Mesendoderm (in vitro differentiated cells): ENCODE data around the gene FARSA.
A peak's percentile ranks its signal among the peaks of the same experiment; 100 is the strongest.
"Not testable (repeated sequence)": the region's sequence is repeated elsewhere in the genome, so short reads cannot be mapped to it uniquely, and the experiment has no call there.

Source experiments
- DNase-seq: peaks from one replicate; pipeline ENCODE4 v3.0.0; 2013
- H2AK5ac ChIP-seq: 2 replicates; pipeline ENCODE4 v1.6.1; 2013; ENCODE audit warnings: low read length, inconsistent platforms
- H2BK120ac ChIP-seq: 2 replicates; pipeline ENCODE4 v1.6.1; 2013; ENCODE audit warnings: low read depth, mild to moderate bottlenecking, low read length, moderate library complexity, mixed read lengths
- H2BK15ac ChIP-seq: replicated peaks from 2 replicates; pipeline ENCODE4 v1.6.1; 2013; ENCODE audit warnings: low read depth, mild to moderate bottlenecking, moderate library complexity
- H2BK5ac ChIP-seq: 2 replicates; pipeline ENCODE4 v1.6.1; 2013; ENCODE audit warnings: low read length, inconsistent platforms
- H3K18ac ChIP-seq: 2 replicates; pipeline ENCODE4 v1.6.1; 2013; ENCODE audit warnings: mild to moderate bottlenecking, low read length, mixed read lengths
- H3K23ac ChIP-seq: one replicate; pipeline ENCODE4 v1.6.1; 2013; ENCODE audit warnings: low read length
- H3K27ac ChIP-seq: 2 replicates; pipeline ENCODE4 v1.5.1; 2013; ENCODE audit warnings: low read depth, mild to moderate bottlenecking, inconsistent platforms, low read length, moderate library complexity
- H3K27me3 ChIP-seq: 2 replicates; pipeline ENCODE4 v1.6.1; 2013; ENCODE audit warnings: low read length, control low read depth, mild to moderate bottlenecking, inconsistent platforms; ENCODE audit not compliant: insufficient read depth, poor library complexity
- H3K36me3 ChIP-seq: 2 replicates; pipeline ENCODE4 v1.6.1; 2013; ENCODE audit warnings: low read length, inconsistent platforms; ENCODE audit not compliant: control insufficient read depth, insufficient read depth
- H3K4ac ChIP-seq: one replicate; pipeline ENCODE4 v1.6.1; 2013; ENCODE audit warnings: low read depth, mild to moderate bottlenecking, low read length, moderate library complexity
- H3K4me1 ChIP-seq: 2 replicates; pipeline ENCODE4 v1.6.1; 2013; ENCODE audit warnings: low read depth, low read length, inconsistent platforms; ENCODE audit not compliant: control insufficient read depth
- H3K4me2 ChIP-seq: 2 replicates; pipeline ENCODE4 v1.6.1; 2013; ENCODE audit warnings: low read length
- H3K4me3 ChIP-seq: 2 replicates; pipeline ENCODE4 v1.5.1; 2013; ENCODE audit warnings: mild to moderate bottlenecking, low read length
- H3K56ac ChIP-seq: one replicate; pipeline ENCODE4 v1.6.1; 2013; ENCODE audit warnings: low read length
- H3K79me1 ChIP-seq: 2 replicates; pipeline ENCODE4 v1.6.1; 2013; ENCODE audit warnings: low read length, inconsistent platforms
- H3K79me2 ChIP-seq: 2 replicates; pipeline ENCODE4 v1.6.1; 2013; ENCODE audit warnings: mild to moderate bottlenecking, low read length; ENCODE audit not compliant: control insufficient read depth, insufficient read depth
- H3K9ac ChIP-seq: 2 replicates; pipeline ENCODE4 v1.6.1; 2013; ENCODE audit warnings: low read length, inconsistent platforms
- H4K5ac ChIP-seq: one replicate; pipeline ENCODE4 v1.6.1; 2013; ENCODE audit warnings: low read length
- H4K8ac ChIP-seq: one replicate; pipeline ENCODE4 v1.6.1; 2013; ENCODE audit warnings: low read depth, mild to moderate bottlenecking, control low read depth, low read length, moderate library complexity
- WGBS: extraction: QIAGEN DNeasy Blood & Tissue Kit; methylation state at CpG from one replicate; pipeline ENCODE4 v1.1.7; 2013; ENCODE audit warnings: low lambda C conversion rate, missing lambda C conversion rate; ENCODE audit not compliant: insufficient coverage; ENCODE audit errors: extremely low coverage; 5-methylcytosine and 5-hydroxymethylcytosine counted together

The FARSA gene

GRCh38 chr19:12896460-12896859, 37.1 kb downstream of the FARSA start:
- Histone ChIP-seq H3K79me2 (no peaks in the 10 kb centered on the region), H3K27ac (no peak overlapping the region), H3K27me3 (no peaks in the 10 kb centered on the region), H3K4me3 (no peak overlapping the region), H3K4me2 (no peak overlapping the region), H4K8ac (no peak overlapping the region), H3K4me1 (peaks cover 2% of the 10 kb centered on the region), H2BK15ac (no peak overlapping the region), H3K79me1 (peaks cover 2% of the 10 kb centered on the region), H3K18ac (no peak overlapping the region), H3K36me3 (peaks cover 4% of the 10 kb centered on the region), H2BK5ac (no peak overlapping the region), H2AK5ac (no peak overlapping the region), H2BK120ac (no peak overlapping the region), H3K9ac (no peak overlapping the region), H3K56ac (no peak overlapping the region), H3K23ac (no peak overlapping the region), H3K4ac (no peak overlapping the region), H4K5ac (no peak overlapping the region)
- no peak for DNase-seq
- WGBS = no CpG with 5 or more reads among the region's 17 CpGs

DNA sequence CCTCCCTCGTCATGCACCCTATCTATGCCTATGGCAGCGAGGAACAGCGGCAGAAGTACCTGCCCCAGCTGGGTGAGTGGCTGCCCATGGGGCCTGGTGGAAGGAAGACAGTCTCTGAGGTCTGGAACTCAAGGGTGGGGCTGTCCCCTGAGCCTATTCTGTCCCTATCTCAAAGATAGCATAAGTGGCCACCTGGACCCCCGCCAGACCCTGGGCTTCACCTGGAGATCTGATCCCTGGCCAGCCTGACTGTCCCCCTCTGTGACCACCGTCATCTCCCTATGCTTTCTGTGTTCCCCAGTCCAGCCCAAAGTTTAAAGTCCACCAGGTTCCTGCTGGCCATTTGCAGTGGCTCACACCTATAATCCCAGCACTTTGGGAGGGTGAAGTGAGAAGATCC, 39.9 kb downstream of the FARSA start:
- Histone ChIP-seq H2BK15ac (no peak overlapping the region), H2BK5ac (no peak overlapping the region), H3K56ac (no peak overlapping the region), H4K5ac (no peak overlapping the region), H2BK120ac (no peak overlapping the region), H3K18ac (no peak overlapping the region), H3K79me2 (no peaks in the 10 kb centered on the region), H3K4ac (no peak overlapping the region), H3K27me3 (no peaks in the 10 kb centered on the region), H2AK5ac (no peak overlapping the region), H3K4me2 (no peak overlapping the region), H3K79me1 (peaks cover 4% of the 10 kb centered on the region), H3K23ac (no peak overlapping the region), H3K4me1 (peaks cover 2% of the 10 kb centered on the region), H4K8ac (no peak overlapping the region), H3K27ac (no peak overlapping the region), H3K4me3 (no peak overlapping the region), H3K36me3 (peaks cover 4% of the 10 kb centered on the region), H3K9ac (no peak overlapping the region)
- WGBS = no CpG with 5 or more reads among the region's 5 CpGs
- DNase-seq = no peak

DNA sequence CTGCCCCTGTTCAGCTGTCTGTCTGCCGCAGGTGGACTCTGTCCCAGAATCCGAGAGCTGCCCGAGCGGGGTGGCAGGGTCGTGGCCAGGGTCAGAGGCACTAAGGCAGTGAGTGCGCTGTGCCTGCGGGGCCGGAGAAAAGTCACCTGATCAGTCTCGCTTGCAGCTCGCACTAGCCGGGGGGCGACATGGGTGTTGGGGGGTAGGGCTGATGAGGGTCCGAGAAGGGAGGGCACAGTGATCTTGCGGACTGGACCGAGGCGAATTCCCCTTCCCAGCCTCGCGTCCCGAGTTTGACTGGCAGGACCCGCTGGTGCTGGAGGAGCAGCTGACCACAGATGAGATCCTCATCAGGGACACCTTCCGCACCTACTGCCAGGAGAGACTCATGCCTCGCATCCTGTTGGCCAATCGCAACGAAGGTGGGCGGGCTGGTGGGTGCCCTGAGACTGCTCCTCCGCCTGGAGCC, 41.9 kb downstream of the FARSA start:
- Histone ChIP-seq H3K4me1 (peaks cover 2% of the 10 kb centered on the region), H3K4ac (no peak overlapping the region), H3K36me3 (peaks cover 2% of the 10 kb centered on the region), H4K8ac (no peak overlapping the region), H3K79me2 (no peaks in the 10 kb centered on the region), H3K9ac (peak overlapping the region; percentile 84), H3K79me1 (peaks cover 4% of the 10 kb centered on the region), H3K27ac (no peak overlapping the region), H3K4me2 (peak overlapping the region; percentile 32), H3K18ac (no peak overlapping the region), H2BK15ac (no peak overlapping the region), H3K23ac (no peak overlapping the region), H4K5ac (no peak overlapping the region), H3K56ac (peak overlapping the region; percentile 90), H2BK5ac (no peak overlapping the region), H3K27me3 (no peaks in the 10 kb centered on the region), H2AK5ac (no peak overlapping the region), H2BK120ac (no peak overlapping the region), H3K4me3 (peak overlapping the region; percentile 97)
- no CpG with 5 or more reads among the region's 26 CpGs for WGBS
- peak; percentile 21 for DNase-seq

DNA sequence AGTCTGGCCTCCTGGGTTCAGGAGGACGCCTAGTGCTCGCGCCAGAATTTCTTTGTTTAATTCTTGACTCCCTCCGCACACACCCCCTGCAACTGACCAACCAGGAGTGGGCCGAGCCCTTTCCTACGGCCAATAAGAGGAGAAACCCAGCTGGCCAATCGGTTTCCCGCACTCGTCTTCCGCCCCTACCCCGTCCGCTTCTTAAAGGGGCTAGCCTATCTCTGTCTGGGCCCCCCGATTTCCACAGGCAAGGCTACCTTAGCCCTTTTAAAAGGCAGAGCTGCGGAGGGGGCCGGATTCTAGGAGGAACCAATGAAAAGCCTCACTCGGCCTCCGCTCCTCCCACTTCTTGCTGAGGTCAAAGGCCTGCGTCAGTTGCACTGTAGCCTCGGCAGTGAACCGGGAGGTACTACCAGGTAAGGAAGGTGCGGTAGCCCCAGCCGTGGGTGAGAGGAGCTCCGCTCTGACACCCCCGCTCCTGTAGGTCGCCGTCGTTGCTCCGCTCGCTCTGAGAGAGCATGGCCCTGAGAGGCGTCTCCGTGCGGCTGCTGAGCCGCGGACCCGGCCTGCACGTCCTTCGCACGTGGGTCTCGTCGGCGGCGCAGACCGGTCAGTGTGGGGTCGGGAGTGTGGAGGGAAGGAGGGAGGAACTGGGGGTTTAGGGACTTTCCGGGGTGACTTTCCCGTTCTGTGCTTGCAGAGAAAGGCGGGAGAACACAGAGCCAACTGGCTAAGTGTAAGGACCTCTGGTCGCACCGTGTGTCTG, 42.5 kb downstream of the FARSA start, which contains the start of gene GCDH:
TSS of gene GCDH (plus strand) at position 374 of the 766 bp plus-strand sequence. CDS start at position 519, 145 bp downstream.
- Histone ChIP-seq H3K27ac (no peak within 1 kb of the TSS), H3K79me2 (no peaks in the 10 kb centered on the region), H4K5ac (no peak within 1 kb of the TSS), H3K4me2 (peak within 1 kb of the TSS; percentile 42), H2BK5ac (no peak within 1 kb of the TSS), H3K27me3 (no peaks in the 10 kb centered on the region), H3K23ac (no peak within 1 kb of the TSS), H3K4me1 (peaks cover 2% of the 10 kb centered on the region), H3K79me1 (peaks cover 4% of the 10 kb centered on the region), H2BK15ac (no peak within 1 kb of the TSS), H3K18ac (no peak within 1 kb of the TSS), H3K4ac (no peak within 1 kb of the TSS), H3K4me3 (peak within 1 kb of the TSS; percentile 97), H3K9ac (peak within 1 kb of the TSS; percentile 84), H4K8ac (no peak within 1 kb of the TSS), H2BK120ac (no peak within 1 kb of the TSS), H3K36me3 (no peaks in the 10 kb centered on the region), H3K56ac (peak within 1 kb of the TSS; percentile 90), H2AK5ac (no peak within 1 kb of the TSS)
- WGBS = no CpG with 5 or more reads among the region's 49 CpGs
- DNase-seq = peak; percentile 100

- Histone ChIP-seq H3K4me2 (peak overlapping the region; percentile 42), H3K56ac (peak overlapping the region; percentile 83), H3K9ac (peak overlapping the region; percentile 57)
- H3K27ac ChIP-seq, H2AK5ac ChIP-seq, DNase-seq, H2BK5ac ChIP-seq, H3K4ac ChIP-seq, H3K4me1 ChIP-seq, H3K4me3 ChIP-seq, H3K27me3 ChIP-seq, H3K79me1 ChIP-seq, H3K36me3 ChIP-seq, H4K5ac ChIP-seq, H2BK15ac ChIP-seq, H2BK120ac ChIP-seq, H3K23ac ChIP-seq, H3K18ac ChIP-seq, H3K79me2 ChIP-seq, H4K8ac ChIP-seq: not testable (repeated sequence)
- WGBS = no CpG with 5 or more reads among the region's 10 CpGs
These were observed 43.2 kb downstream of the FARSA start for GRCh38 chr19:12890299-12890786.
